LHCN-M2 (cell line): Measurements from ENCODE around the gene RAPGEF1. TPM values are rescaled to one million over a fixed set of nuclear protein-coding genes. Genes with fewer than 3 reads are reported as not detected.

ENCODE experiments used
- DNase-seq: peaks from one replicate; pipeline ENCODE4 v3.0.0-alpha.2; 2012; ENCODE audit warnings: low read depth
- total RNA-seq: library from RNA; depleted of rRNA; stranded (reverse); fragments of >200 nt; gene quantifications from 2 replicates; pipeline ENCODE4 v1.2.3, GENCODE V29; 2014

Gene RAPGEF1
- total RNA-seq, 1 experiment from 2014 or later, result 44.9 TPM

DNA sequence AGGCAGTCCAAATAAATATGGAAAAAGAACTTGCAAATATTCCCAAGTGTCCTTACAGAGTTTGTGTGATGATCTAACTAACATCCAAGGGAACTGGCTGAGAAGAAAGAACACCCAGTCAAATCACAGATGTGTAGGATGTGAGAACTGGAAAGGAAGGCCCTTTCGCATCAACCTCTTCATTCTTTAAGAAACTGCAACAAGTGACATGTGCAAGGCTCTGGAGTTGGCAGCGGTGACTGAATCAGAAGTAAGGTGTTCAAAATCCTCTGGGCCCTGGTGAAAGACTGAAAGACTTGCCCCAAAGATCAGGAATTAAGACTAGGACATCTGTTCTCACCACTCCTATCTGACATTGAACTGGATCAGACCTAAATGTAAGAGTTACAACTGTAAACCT, 88.7 kb downstream of the RAPGEF1 start:
- DNase-seq, result no peak

DNA sequence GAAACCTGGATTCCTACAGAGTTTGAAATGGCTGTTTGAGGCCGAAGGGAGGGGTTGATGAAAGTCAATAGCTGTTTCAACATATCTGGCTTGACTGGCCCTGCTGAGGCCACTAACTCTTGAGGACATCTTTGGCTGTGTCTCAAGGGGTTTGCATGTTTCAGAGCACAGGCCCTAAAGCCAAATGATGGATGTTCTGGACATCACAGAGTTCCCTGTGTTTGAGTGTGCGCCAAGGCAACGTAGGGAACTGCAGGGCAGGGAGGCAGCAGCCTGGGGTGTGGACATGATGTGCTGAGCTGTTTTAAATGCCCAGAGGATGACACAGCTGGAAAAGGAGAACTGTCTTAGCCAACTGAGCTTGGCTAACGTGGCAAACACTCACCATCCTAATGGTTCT, 89.6 kb downstream of the RAPGEF1 start:
- DNase-seq, result peak; percentile 90

DNA sequence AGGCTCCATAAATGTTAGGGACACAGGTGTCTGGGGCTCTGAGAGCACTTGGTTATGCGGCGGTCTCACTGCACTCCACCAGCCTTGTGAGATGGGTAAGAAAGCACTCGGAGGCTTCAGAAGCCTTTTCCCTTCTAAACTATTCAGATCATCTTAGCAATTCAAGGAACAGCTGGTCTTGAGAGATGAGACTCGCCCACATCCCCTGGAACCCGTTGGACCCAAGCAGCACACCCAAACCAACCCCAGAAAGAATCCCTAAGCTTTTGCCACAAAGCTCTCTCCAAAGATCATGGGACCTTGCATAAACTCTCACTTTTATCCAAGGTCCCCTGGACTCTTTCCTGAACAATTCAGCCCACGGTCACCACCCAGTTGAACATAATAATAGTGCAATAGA, 90.2 kb downstream of the RAPGEF1 start:
- DNase-seq, result no peak

- DNase-seq, result no peak
These were observed 94.6 kb downstream of the RAPGEF1 start for GRCh38 chr9:131645078-131645776.

GRCh38 chr9:131642496-131643083, 97.3 kb downstream of the RAPGEF1 start:
- no peak for DNase-seq

GRCh38 chr9:131641618-131642495, 98.0 kb downstream of the RAPGEF1 start:
- DNase-seq, result no peak

DNA sequence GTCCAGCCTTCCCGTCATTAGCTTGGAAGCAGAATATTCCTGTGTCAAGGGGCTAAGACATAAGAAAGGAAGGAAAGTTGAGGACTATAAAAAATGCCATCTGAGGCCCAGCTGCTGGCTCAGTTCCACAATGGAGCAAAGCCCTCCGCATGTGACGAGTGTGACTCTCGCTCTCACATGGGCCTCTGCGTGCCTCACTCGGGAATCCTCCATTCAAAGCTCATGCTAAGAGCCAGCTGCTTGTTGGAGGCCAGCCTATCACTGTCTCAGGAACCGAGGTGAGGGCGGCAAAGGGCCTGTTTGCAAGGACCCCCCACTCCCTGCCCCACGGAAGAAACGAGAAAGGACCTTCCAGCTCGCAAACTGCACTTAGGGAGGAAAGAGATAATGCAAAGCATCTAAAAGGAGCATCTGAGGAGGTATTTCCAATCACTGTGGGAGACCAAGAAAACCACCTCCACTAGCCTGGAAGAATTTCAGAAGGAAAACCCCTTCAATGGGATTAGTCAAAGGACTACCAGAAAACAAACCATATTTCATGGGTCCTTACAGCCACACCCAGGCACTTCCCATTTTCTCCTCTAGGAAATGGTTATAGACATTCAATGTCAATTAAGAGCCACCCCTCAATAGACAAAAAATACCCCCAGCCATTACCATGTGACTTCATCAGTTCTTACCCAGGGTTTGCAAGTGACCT, 99.3 kb downstream of the RAPGEF1 start:
- DNase-seq, result peak; percentile 78

DNA sequence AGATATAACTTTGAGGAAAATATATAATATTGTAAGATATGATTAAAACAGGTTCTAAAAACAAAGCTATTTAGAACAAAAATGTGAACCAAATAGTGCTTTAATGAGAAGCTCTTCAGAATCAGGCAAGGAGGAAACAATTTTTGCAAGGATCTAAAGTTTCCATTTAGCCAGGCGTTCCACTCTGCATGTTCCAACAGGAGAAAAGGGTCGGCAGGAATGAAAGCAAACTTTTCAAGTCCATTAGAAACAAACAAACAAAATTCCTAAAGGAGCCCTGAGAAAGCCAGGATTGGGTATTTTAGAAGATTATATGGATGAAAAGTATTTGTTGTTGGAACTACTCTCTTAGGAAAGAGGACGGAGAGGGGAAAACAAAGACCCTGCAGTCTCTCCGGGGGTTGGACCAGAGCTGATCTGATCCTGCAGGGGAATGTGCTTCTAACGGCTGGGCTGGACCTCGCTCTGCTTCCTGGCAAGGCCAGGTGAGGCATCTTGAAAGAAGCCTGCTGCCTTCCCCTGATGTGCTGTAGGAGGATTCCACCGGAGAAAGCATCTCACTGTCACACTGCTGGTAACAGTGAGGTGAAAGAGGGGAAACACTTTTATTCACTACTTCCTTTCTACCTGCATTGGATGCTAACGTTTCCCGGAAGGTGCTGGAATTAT, 100.0 kb downstream of the RAPGEF1 start:
- DNase-seq, result no peak

DNA sequence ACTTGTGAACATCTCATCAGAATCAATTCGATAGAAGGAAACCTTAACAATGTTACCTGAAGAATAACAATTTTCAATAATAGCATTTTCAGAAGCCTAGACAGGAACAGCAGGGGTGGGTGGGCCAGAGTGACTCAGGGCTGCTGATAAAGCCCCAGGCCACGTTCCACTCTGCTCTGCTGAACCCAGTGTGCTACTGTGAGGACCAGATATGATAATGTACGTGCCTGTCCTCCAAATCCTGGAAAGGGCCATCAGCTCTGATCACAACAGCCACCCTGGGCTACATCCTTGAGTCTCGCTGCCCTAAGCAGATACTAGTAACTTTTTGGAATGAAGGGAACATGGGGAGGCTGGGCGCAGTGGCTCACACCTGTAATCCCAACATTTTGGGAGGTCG, 103.3 kb downstream of the RAPGEF1 start:
- no peak for DNase-seq

DNA sequence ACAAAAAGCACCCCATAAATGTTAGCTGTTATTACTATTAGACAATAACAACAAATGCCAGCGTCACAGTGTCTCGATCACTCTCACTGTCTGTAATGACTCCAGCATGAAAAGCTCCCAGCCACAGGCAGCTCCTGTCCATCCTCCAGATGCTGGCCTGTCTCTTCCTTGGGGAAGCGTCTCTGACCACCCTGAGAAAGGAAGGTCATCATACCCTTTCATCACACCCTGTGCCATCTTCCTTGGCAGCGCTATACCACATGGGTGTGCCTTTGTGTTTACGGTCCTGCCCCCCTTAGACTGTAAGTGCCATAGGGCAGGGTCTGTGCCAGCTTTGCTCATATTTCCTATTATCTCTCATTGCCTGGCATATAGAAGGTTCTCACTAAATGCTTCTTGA, 104.0 kb downstream of the RAPGEF1 start:
- DNase-seq, result no peak

GRCh38 chr9:131635285-131635684, 104.6 kb downstream of the RAPGEF1 start:
- DNase-seq, result peak; percentile 96

- DNase-seq, result peak; percentile 96
These were observed 106.3 kb downstream of the RAPGEF1 start for GRCh38 chr9:131633491-131634031.

GRCh38 chr9:131631306-131631705, 108.6 kb downstream of the RAPGEF1 start:
- no peak for DNase-seq

- DNase-seq, result no peak
These were observed 109.6 kb downstream of the RAPGEF1 start for GRCh38 chr9:131630205-131630831.

- no peak for DNase-seq
These were observed 110.1 kb downstream of the RAPGEF1 start for GRCh38 chr9:131629825-131630204.

DNA sequence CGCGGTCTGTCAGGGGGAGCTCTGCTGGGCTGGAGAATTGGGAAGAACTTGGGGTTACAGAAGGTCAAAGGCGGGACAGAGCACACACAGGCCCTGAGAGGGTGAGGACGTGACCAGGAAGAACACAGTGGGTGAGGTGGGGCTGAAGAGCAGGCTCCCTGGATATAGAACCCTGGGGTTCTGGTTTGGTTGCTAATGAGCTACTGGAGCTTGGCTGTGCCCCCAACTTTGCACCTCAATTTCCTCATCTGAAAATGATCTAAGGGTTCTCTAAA, 110.7 kb downstream of the RAPGEF1 start:
- DNase-seq, result no peak

- DNase-seq, result no peak
These were observed 111.2 kb downstream of the RAPGEF1 start for GRCh38 chr9:131628459-131629225.

DNA sequence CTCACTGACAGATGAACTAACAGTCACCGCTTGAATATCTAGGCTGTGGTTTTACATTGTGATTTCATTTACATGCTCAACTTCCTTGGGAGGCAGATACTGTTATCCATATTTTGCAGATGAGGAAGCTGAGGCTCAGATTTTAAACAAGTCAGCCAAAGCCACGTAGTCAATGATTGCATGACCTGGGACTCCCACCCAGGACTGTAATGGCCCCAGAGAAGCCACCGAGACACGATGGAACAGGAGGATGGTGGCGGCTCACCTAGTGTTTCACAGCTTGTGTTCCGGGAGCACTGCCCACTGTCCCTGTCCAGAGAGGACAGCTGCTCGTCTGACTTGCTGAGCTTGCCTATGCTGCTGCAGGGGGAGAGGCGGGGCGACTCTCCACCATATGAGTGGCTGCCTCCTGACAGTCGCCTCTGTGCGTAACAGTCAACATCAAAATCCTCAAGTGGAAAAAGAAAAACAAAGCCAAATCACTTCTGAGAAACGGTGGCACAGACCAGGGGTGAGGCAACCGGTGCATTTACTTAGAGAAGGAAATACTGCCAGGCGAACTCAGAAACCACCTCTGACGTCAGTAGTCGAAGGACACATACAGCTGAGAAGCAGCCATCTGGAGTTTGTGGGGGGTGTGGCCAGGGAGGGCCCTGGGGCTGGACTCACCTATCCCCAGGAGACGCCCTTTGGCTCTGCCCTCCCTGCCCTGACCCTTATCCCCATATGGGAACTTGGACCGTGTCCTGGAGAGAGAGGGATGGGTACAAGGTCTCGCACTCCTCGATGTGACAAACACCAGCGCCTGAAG, 112.0 kb downstream of the RAPGEF1 start:
- peak; percentile 87 for DNase-seq

DNA sequence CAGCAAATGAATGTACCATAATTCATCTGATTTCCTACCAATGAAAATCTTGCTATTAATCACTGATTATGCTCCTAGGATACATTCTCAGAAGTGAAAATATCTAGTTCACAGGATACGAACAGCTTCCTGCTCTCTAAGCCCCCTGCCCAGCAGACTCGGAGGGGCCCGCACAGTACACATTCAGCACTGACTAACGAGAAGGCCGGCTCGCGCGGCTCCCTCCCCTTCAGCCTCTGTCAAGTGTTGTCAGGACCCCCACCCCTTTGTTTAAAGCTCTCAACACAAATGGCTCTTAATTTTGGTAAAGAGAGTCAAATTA, 112.6 kb downstream of the RAPGEF1 start:
- DNase-seq, result no peak
